NT2/D1 (cell line): ENCODE results near the gene G2E3.

Experiments
- YY1 ChIP-seq: IDR thresholded peaks from 2 replicates; pipeline ENCODE4 v1.6.1; 2011; ENCODE audit not compliant: insufficient read length, insufficient read depth
- ZNF274 ChIP-seq: IDR thresholded peaks from 2 replicates; pipeline ENCODE4 v1.6.1; 2011; ENCODE audit warnings: mild to moderate bottlenecking, low read depth, low read length

- TF ChIP-seq ZNF274: no peak
- no peak for TF ChIP-seq YY1
These were observed 36.8 kb upstream of the G2E3 start for GRCh38 chr14:30521899-30522736.
